Measurements from ENCODE around the gene PI16.
"Not testable (repeated sequence)": the region's sequence is repeated elsewhere in the genome, so short reads cannot be mapped to it uniquely, and the experiment has no call there.

PI16 gene

DNA sequence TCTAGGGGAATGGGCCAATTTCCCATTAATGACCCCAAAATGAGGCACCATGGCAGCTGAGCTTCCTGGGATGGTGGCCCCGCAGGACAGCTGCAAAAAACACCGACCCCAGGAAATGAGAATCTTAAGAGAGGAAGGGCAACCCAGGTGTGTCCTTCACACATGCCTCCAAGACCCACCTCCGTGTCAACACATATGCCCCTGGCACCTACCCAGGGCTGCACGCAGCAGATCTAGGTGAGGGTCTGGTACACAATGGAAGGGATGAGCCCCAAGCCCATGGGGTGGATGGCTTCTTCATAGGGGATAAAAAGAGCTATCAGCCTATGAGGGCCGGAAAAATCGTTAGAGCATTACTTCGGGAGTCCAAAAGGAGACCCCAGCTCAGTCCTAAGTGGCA, 22.0 kb downstream of the PI16 start:
- no peak for DNase-seq

DNA sequence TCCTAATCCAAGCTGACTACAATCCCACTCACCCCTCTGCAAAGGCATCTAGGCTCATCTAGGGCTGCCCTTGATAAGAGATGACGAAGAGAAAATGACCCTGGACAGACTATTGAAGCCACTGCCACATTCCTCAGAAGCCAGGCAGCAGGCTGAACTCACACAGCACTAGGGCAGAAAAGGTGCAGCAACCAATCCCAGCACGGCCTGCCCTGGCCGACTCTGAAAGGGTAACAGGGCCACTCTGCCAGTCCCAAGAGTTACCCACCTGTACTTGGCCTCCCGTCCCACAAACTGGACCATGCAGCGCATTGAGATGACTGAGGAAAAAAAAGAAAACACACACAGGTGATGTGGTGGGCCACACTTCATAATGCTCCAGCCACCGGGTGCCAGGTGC, 22.4 kb downstream of the PI16 start:
- DNase-seq: no peak

DNA sequence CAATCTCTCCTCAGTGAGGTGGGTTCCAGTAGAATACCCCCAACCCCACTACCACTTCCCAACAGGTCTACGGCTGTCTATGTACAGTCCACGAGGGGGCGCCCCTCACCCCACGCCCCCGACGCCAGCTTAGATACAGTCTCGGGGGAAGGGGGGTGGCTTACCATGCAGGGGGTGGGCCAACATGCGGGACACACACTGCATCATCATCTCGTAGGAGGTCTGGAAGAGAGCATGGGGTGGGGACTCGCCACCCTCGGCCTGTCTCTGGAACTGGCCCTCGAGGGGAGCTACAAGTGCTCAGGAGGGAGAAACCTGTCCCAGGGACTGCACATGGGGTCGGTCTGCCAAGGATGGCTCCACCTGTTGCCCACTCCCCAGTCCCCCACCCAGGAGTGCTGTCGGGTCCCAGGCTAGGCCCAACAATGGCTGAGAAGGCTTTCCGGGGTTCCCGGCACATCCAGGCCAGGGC, 23.0 kb downstream of the PI16 start:
- no peak for DNase-seq

- DNase-seq: no peak
These were observed 24.1 kb downstream of the PI16 start for GRCh38 chr6:36978421-36979346.

DNA sequence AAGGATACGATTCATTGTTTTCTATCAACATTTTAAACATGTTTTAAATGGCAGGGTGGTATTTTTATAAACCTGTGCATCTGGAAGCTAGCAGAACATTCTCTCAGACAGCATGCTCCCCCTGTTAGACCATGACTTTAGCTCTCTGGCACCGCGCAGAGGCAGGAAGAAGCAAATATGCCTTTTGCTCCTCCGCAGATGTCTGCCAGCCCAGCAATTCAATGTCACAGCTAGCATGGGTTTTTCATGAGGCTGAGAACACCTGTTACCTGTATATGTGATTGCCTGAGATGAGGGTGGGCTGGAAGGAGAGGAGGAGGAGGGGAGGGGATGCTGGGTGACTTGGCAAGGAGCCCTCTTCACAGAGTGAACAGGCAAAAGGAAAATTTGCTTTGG, 24.8 kb downstream of the PI16 start:
- no peak for DNase-seq

GRCh38 chr6:36980129-36980528, 25.6 kb downstream of the PI16 start:
- DNase-seq: no peak

GRCh38 chr6:36980876-36981619, 26.5 kb downstream of the PI16 start:
- DNase-seq: no peak

DNA sequence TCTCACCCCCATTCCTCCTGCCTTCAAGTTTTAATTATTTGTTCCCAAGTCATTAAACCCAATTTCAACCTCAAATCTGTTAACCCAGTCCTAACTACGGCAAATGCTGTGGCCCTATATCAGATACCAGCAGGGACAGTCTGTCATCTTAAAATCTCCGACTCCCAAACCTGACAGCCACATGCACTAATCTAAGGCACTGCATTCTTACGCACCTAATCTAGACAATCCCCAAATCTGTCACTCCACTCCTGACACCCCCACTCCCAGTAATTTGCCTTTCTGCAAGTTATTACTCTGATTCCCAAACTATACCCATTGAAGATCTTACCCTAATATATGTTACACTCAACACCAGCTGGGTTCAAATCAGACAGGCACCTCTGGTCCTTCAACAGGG, 29.0 kb downstream of the PI16 start:
- no peak for DNase-seq

GRCh38 chr6:36984581-36985416, 30.3 kb downstream of the PI16 start:
- peak; percentile 80 for DNase-seq

GRCh38 chr6:36985417-36985807, 30.9 kb downstream of the PI16 start:
- DNase-seq: no peak

GRCh38 chr6:36985808-36986703, 31.5 kb downstream of the PI16 start, which contains the start of gene MTCH1:
Gene MTCH1, minus strand, starts transcription at chr6:36986196. Its CDS starts 23 bp downstream, at chr6:36986173.
- peak; percentile 85 for DNase-seq

DNA sequence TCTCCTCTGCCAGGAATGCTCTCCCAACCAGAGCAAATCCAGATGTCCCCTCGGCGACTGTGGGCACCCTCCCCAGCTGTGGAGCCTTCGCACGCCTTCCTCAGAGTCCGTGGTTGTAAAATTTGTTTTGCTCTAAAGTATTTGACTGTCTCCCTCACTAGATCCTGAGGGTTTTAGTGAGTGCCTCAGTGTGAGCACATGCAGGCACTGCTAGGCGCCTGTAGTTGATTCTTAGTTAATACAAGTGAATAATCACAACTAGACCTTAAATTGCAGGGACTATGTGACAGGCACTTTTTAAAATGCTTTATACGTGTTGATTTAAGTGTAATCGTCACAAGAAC, 32.1 kb downstream of the PI16 start:
- DNase-seq: no peak

DNA sequence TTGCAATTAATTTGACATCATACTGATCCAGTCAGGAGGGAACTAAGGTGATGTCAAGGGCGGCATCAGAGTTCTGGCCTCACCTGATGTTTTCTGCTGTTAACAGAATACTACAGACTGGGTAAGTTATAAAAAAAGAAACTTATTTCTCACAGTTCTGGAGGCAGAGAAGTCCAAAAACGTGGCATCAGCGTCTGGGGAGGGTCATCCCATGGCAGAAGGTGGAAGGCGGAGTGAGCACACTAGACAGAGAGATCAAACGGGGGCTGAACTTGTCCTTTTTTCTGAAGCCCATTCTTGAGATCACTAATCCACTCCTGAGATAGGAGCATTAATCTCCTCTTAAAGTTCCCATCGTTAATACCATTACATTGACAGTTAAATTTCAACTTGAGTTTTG, 34.7 kb downstream of the PI16 start:
- DNase-seq: no peak

- not testable (repeated sequence) for DNase-seq
These were observed 35.9 kb downstream of the PI16 start for GRCh38 chr6:36990401-36990800.

DNA sequence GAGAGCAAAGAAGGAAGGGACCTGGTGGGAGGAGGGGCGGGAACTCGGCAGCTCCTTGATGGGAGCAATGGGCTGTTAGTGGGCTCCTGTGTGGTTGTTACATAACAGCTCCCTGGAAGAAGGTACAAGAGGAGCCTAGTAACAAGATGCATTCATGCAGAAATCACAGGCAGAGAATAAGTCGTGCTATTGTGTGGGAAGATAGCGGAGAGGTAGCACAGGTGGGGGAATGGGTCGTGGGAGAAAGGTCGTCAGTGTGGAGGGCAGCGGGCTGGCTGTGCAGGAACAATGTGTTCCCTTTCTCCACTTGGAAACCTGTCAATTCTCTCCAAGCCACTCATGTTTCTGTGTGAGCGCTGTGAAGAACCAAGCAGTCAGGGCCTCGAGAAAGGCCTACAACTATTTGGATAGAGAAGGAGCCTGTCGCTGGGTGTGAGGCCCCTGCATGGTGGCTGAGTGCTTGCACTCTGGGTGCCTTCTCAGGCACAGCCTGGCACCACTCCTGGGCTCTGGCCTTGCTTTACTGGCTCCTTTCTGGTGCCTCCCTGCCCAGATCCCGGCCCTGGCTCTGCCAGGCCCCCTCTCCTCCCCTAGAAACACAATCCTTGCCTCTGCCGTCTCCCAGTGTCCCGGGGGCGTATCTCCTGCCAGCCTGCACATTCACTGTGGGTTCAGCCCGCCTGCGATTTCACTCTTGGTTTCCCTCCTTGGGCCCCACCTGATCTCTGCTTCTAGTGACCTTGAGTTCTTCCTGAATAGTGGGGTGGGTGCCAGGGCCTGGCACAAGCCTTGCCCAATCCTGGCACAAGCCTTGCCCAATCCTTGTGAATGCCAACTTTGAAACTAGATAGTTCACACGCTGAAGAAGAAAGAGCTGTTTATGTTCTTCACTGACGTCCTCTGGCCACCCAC, 43.5 kb downstream of the PI16 start:
- DNase-seq: no peak

- no peak for DNase-seq
These were observed 44.1 kb downstream of the PI16 start for GRCh38 chr6:36998723-36999038.

- no peak for DNase-seq
These were observed 44.7 kb downstream of the PI16 start for GRCh38 chr6:36999061-36999750.

DNA sequence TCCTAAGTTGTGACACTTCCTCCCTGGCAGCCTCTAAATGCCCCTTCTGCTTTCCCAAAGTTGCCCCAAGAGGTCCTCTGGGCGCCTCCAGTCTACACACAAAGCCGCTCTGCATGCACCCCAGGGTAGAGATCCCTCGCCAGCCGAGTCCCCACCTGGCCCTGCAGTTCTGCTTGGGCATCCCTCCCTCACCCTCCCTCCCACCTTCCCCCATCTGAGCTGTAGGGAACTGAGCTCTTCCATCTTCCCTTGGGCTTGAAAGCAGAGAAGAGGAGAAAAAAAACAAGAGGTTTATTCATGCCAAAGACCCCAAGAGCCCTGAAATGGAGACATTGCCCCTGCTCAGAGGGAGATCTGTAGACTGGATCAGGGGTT, 45.2 kb downstream of the PI16 start:
- no peak for DNase-seq

DNA sequence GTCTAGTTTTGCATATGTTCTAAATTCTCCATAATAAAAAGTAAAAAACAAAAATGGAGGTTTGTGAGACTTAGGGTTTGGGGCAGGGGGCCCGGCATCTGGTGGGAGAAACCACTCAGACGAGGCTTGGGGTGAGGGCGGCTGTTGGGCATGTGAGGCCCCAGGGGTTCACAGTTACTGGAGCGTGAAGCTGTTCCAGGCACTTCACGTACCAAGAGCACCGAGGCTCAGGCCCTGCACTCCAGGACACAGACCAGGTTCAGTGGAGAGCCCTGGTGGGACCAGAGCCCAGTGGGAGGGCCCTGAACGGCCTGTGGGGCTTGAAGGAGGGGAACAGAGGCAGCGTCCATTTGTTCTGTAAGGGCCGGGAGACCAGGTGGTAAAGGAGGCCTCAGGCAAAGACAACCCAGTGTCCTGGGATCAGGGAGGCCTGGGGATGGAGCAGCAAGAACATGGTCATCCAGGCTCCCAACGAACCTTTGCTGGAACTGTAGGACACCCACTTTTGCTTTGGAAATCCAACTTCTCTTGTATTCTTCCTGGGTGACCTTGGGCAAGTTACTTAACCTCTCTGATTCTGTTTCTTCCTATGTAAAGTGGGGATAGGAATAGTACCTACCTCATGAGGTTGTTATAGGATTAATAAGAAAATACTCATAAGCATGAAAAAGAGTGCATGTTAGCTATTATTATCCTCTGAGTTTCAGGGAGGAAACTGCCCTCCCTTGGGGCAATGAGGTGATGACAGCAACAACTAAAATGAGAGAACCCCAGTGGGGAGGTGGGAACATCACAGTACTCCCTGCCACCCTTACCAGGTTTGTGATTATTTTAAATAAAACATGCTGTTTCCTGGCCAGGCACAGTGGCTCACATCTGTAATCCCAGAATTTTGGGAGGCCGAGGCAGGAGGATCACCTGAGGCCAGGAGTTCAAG, 49.8 kb downstream of the PI16 start:
- no peak for DNase-seq

Data from stimulated activated CD4-positive, alpha-beta T cell treated with anti-CD3 and anti-CD28 coated beads, Interleukin-1b, Interleukin-23, amount 100 ng/mL, for 48 hours (primary cell).